Smooth muscle cell of the coronary artery (primary cell): ENCODE results near the gene IFT57. TPM values are rescaled to one million over a fixed set of nuclear protein-coding genes. Genes with fewer than 3 reads are reported as not detected.

Experiments
- total RNA-seq: library from RNA; depleted of rRNA; stranded (reverse); fragments of >200 nt; gene quantifications from 2 replicates; pipeline ENCODE4 v1.2.3, GENCODE V29; 2014; ENCODE audit warnings: low replicate concordance

The IFT57 gene, protein sequence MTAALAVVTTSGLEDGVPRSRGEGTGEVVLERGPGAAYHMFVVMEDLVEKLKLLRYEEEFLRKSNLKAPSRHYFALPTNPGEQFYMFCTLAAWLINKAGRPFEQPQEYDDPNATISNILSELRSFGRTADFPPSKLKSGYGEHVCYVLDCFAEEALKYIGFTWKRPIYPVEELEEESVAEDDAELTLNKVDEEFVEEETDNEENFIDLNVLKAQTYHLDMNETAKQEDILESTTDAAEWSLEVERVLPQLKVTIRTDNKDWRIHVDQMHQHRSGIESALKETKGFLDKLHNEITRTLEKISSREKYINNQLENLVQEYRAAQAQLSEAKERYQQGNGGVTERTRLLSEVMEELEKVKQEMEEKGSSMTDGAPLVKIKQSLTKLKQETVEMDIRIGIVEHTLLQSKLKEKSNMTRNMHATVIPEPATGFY
- total RNA-seq, result 49.8 and 77.8 TPM in 2 replicates

GRCh38 chr3:108221911-108222852, at the start of gene IFT57:
Gene IFT57 (minus strand): TSS chr3:108222424. CDS start chr3:108222322, 102 bp downstream.

Other genes with a start within 250 kb of the IFT57 start
- 27.4 and 119 TPM in 2 replicates for gene CD47, start 131.4 kb downstream of the IFT57 start, total RNA-seq
- gene HHLA2, start 74.1 kb upstream of the IFT57 start, total RNA-seq, result not detected in 2 replicates